Lower lobe of right lung (tissue), 2 donors: ENCODE measurements around the gene SIL1. TPM values are rescaled to one million over a fixed set of nuclear protein-coding genes. Genes with fewer than 3 reads are reported as not detected.

ENCODE experiments used
- ATAC-seq, 2 donors: fragments of 200-7000 bp; cut with Tn5 transposase; one replicate each; pipeline ENCODE4 v1.9.1; 2020 to 2022; ENCODE audit warnings: mild to moderate bottlenecking in 2 of 2, moderate library complexity in 2 of 2
- DNase-seq: peaks from one replicate; pipeline ENCODE4 v3.0.0-alpha.2; 2020
- H3K27ac ChIP-seq: fragments of 200-600 bp; one replicate; pipeline ENCODE4 v1.8.0; 2022
- H3K27me3 ChIP-seq: fragments of 200-600 bp; one replicate; pipeline ENCODE4 v1.8.0; 2022; ENCODE audit warnings: low read depth
- H3K36me3 ChIP-seq: fragments of 200-600 bp; one replicate; pipeline ENCODE4 v1.8.0; 2022; ENCODE audit warnings: mild to moderate bottlenecking
- H3K4me1 ChIP-seq: fragments of 200-600 bp; one replicate; pipeline ENCODE4 v1.8.0; 2022
- H3K4me3 ChIP-seq: fragments of 200-600 bp; one replicate; pipeline ENCODE4 v1.8.0; 2022; ENCODE audit warnings: mild to moderate bottlenecking
- H3K9me3 ChIP-seq: fragments of 200-600 bp; one replicate; pipeline ENCODE4 v1.8.0; 2022
- intact Hi-C: fragments of 100-400 bp; cut with DNase I; formaldehyde crosslinking; loops from one replicate; pipeline ENCODE4 v1.11.0; 2022
- total RNA-seq: library from RNA; stranded (reverse); fragmentation: NEBNext Ultra II Directional; extraction: Animal tissue kit (Norgen Biotek cat#: 25700); gene quantifications from one replicate; pipeline ENCODE4 v1.2.1, GENCODE V29; 2021
- TF ChIP-seq, protein P1 (sequence below): fragments of 200-600 bp; IDR thresholded peaks from one replicate; pipeline ENCODE4 v1.8.0; 2022; ENCODE audit warnings: antibody characterized with exemption, mild to moderate bottlenecking
- donor health status: DM: no; HTN: yes; CAD: no; lungs with severe emphysema.

Gene SIL1
- total RNA-seq, 1 donor from 2014 or later: 40.6 TPM

DNA sequence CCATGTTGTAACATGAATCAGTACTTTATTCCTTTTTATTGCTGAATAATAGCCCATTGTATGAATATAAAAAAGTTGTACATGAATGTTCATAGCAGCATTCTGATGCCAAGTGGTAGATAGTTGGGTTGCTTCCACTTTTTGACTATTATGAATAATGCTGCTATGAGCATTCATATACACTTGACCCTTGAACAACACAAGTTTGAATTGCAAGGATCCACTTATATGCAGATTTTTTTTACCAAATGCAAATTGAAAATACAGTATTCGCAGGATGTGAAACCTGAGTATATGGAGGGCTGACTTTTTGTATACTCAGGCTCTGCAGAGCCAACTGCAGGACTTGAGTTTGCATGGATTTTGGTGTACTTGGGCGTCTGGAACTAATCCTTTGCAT is 14.7 kb upstream of the SIL1 start:
- H3K36me3 ChIP-seq: no peaks in the 10 kb centered on the region
- no peak overlapping the region for H3K4me3 ChIP-seq
- H3K9me3 ChIP-seq: no peaks in the 10 kb centered on the region
- no peak overlapping the region for H3K27ac ChIP-seq
- intact Hi-C loops: no loop called here
- ATAC-seq (no peak), DNase-seq (no peak)
- H3K4me1 ChIP-seq: no peaks in the 10 kb centered on the region
- H3K27me3 ChIP-seq: no peaks in the 10 kb centered on the region
- TF ChIP-seq, protein P1, sequence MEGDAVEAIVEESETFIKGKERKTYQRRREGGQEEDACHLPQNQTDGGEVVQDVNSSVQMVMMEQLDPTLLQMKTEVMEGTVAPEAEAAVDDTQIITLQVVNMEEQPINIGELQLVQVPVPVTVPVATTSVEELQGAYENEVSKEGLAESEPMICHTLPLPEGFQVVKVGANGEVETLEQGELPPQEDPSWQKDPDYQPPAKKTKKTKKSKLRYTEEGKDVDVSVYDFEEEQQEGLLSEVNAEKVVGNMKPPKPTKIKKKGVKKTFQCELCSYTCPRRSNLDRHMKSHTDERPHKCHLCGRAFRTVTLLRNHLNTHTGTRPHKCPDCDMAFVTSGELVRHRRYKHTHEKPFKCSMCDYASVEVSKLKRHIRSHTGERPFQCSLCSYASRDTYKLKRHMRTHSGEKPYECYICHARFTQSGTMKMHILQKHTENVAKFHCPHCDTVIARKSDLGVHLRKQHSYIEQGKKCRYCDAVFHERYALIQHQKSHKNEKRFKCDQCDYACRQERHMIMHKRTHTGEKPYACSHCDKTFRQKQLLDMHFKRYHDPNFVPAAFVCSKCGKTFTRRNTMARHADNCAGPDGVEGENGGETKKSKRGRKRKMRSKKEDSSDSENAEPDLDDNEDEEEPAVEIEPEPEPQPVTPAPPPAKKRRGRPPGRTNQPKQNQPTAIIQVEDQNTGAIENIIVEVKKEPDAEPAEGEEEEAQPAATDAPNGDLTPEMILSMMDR: no peak

DNA sequence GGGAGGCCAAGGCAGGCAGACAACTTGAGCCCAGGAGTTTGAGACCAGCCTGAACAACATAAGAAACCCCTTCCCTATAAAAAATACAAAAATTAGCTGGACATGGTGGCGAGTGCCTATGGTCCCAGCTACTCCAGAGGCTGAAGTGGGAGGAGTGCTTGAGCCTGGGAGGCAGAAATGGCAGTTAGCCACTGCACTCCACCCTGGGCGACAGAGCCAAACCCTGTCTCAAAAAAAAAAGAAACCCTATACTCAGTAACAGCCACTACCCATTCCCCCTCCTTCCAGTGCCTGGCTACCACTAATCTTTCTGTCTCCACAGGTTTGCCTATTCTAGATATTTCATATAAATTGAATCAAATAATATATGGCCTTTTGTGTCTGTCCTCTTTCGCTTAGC is 14.3 kb upstream of the SIL1 start:
- Histone ChIP-seq H3K4me3 (no peak overlapping the region), H3K27ac (no peak overlapping the region), H3K27me3 (no peaks in the 10 kb centered on the region), H3K36me3 (no peaks in the 10 kb centered on the region), H3K9me3 (no peaks in the 10 kb centered on the region), H3K4me1 (no peaks in the 10 kb centered on the region)
- intact Hi-C loops: no loop called here
- ATAC-seq: no peak
- no peak for DNase-seq
- TF ChIP-seq, protein P1: no peak

DNA sequence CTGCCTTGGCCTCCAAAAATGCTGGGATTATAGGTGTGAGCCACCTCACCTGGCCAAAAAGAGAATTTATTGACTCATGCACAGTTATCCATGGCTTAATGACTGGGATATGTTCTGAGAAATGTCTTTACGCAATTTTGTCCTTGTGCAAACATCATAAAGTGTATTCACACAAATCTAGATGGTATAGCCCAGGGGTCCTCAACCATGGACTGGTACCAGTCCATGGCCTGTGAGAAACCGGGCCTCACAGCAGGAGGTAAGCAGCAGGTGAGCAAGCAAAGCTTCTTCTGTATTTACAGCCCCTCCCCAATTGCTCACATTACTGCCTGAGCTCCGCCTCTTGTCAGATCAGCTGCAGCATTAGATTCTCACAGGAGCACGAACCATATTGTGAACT is 12.4 kb upstream of the SIL1 start:
- no peaks in the 10 kb centered on the region for H3K9me3 ChIP-seq
- DNase-seq: no peak
- no peak overlapping the region for H3K27ac ChIP-seq
- intact Hi-C loops: no loop called here
- no peak for ATAC-seq
- TF ChIP-seq, protein P1: no peak
- H3K36me3 ChIP-seq: no peaks in the 10 kb centered on the region
- no peaks in the 10 kb centered on the region for H3K27me3 ChIP-seq
- no peak overlapping the region for H3K4me3 ChIP-seq
- H3K4me1 ChIP-seq: no peaks in the 10 kb centered on the region

DNA sequence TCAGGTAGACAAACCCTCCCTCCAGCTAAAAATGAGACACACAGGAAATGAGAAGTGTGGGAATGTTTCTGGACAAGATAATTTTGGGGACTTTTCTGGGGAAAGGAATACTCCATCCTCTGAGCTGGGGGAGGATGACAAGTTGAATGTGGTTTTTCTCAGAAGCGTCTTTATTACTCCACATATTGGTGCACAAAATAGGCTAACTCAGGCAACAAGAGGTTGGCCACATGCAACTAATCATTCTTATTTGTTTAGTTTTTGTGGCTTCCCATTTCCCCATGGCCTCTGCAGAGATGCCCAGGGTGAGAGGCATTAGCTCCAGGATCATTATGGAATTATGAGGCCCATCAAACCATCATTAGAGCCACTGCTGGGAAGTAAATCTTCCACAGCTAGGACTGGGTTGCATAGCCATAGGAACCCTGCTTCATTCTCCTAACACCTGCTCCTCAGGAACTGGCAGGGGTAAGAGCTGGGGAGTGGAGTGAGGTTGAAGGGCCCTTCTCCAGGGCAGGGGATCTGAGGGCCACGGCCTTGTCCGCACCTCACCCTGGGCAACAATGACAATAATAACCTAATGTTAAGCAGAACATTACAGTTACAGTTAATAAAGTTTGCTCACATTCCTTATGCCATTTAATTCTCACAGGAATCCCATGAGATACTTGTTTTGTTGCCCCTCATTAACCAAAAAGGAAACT is 9.3 kb upstream of the SIL1 start:
- Histone ChIP-seq H3K9me3 (no peaks in the 10 kb centered on the region), H3K27ac (no peak overlapping the region), H3K27me3 (no peaks in the 10 kb centered on the region), H3K4me1 (no peaks in the 10 kb centered on the region), H3K4me3 (no peak overlapping the region), H3K36me3 (no peaks in the 10 kb centered on the region)
- ATAC-seq (peak; percentile 28 to 55), DNase-seq (no peak)
- intact Hi-C loops: no loop called here
- TF ChIP-seq, protein P1: no peak

DNA sequence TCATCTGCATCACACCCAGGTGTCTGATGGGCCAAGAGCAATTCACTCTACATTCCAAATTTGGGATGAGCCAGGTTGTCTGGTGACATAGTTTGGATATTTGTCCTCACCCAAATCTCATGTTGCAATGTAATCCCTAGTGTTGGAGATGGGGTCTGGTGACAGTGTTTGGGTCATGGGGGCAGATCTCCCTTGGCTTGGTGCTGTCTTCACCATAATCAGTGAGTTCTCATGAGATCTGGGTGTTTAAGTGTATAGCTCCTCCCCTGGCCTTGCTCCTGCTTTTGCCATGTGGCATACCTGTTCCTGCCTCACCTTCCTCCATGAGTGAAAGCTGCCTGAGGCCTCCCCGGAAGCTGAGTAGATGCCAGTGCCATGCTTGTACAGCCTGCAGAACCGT is 7.4 kb upstream of the SIL1 start:
- H3K9me3 ChIP-seq: no peaks in the 10 kb centered on the region
- no peak overlapping the region for H3K4me3 ChIP-seq
- no peaks in the 10 kb centered on the region for H3K36me3 ChIP-seq
- no peaks in the 10 kb centered on the region for H3K4me1 ChIP-seq
- intact Hi-C loops: no loop called here
- TF ChIP-seq, protein P1: no peak
- no peak overlapping the region for H3K27ac ChIP-seq
- DNase-seq (no peak), ATAC-seq (no peak)
- no peaks in the 10 kb centered on the region for H3K27me3 ChIP-seq
